Parathyroid adenoma (tissue), 2 donors: Measurements from ENCODE around the gene VOPP1.

Experiments used
- H2AFZ ChIP-seq: fragments of 300-600 bp; sonication (generic); one replicate; pipeline ENCODE4 v1.7.0; 2017; ENCODE audit warnings: antibody characterized with exemption, mild to moderate bottlenecking
- H3K27ac ChIP-seq: fragments of 300-600 bp; sonication (generic); one replicate; pipeline ENCODE4 v1.7.0; 2017
- H3K27me3 ChIP-seq: fragments of 300-600 bp; sonication (generic); one replicate; pipeline ENCODE4 v1.7.0; 2017; ENCODE audit warnings: low read length; ENCODE audit not compliant: control insufficient read depth, insufficient read depth
- H3K36me3 ChIP-seq: fragments of 300-600 bp; sonication (generic); one replicate; pipeline ENCODE4 v1.7.0; 2017; ENCODE audit warnings: low read length; ENCODE audit not compliant: control insufficient read depth, insufficient read depth
- H3K4me1 ChIP-seq: fragments of 300-600 bp; sonication (generic); one replicate; pipeline ENCODE4 v1.7.0; 2017; ENCODE audit warnings: control low read depth
- H3K4me2 ChIP-seq: fragments of 300-600 bp; sonication (generic); one replicate; pipeline ENCODE4 v1.7.0; 2017; ENCODE audit warnings: low read length
- H3K4me3 ChIP-seq: fragments of 300-600 bp; sonication (generic); one replicate; pipeline ENCODE4 v1.7.0; 2017; ENCODE audit warnings: low read depth, low read length
- H3K79me2 ChIP-seq: fragments of 300-600 bp; sonication (generic); one replicate; pipeline ENCODE4 v1.7.0; 2017; ENCODE audit warnings: control low read depth
- H3K9ac ChIP-seq: fragments of 300-600 bp; sonication (generic); one replicate; pipeline ENCODE4 v1.7.0; 2017; ENCODE audit warnings: mild to moderate bottlenecking
- H3K9me3 ChIP-seq: fragments of 300-600 bp; sonication (generic); one replicate; pipeline ENCODE4 v1.7.0; 2017; ENCODE audit warnings: low read length; ENCODE audit not compliant: control insufficient read depth
- TF ChIP-seq, protein P1 (sequence below): fragments of 300-600 bp; sonication (generic); IDR thresholded peaks from one replicate; pipeline ENCODE4 v1.7.0; 2017; ENCODE audit warnings: antibody characterized with exemption, mild to moderate bottlenecking
- donor health status: primary hyperparathyroidism.

The VOPP1 gene

DNA sequence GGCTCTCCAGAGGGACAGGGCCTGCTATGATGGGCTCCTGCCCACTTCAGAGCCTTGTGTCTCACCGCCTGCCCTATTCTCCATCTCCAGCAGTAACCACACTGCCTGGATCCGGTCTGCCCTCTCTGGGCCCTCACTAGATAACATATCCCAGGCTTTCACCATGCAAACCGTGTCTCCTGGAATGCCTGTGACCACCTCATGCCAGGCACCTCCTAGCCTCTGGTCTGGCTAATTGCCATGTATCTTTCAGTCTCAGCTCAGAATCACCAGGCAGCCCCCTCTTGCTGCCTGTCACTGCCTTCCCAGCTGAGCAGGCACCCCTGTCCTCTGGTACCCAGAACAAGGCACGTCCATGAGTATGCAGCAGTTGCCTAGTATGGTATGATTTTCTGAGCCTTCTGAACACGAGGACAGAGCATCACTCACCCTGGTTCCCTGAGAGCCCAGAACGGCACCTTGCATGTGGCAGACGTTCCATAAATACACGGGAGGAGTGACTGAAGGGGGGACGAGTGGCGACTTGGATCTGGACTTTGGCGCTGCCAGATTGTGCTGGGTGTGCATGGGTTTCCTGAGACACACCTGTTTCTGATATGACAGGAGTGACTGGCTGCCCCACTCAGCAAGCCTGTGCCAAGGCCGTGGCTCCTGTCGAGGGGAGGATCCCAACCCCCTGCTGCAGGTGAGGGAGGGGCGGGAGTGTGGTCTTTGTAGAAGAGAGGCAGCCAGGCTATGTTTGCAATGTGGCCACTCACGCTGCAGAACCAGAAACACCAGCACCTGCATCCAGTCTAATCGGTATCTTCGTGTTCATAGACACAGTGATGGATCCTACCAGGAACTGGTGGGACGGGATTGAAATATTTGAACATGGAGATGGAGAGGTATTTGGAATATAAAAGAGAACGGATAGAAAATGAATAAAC, 95.2 kb downstream of the VOPP1 start:
- Histone ChIP-seq H3K9ac (no peak overlapping the region), H2AFZ (no peak overlapping the region), H3K36me3 (no peaks in the 10 kb centered on the region), H3K9me3 (no peaks in the 10 kb centered on the region), H3K4me3 (no peak overlapping the region), H3K4me2 (no peak overlapping the region), H3K27me3 (no peaks in the 10 kb centered on the region), H3K4me1 (no peaks in the 10 kb centered on the region), H3K27ac (no peak overlapping the region), H3K79me2 (no peaks in the 10 kb centered on the region)
- TF ChIP-seq, protein P1, sequence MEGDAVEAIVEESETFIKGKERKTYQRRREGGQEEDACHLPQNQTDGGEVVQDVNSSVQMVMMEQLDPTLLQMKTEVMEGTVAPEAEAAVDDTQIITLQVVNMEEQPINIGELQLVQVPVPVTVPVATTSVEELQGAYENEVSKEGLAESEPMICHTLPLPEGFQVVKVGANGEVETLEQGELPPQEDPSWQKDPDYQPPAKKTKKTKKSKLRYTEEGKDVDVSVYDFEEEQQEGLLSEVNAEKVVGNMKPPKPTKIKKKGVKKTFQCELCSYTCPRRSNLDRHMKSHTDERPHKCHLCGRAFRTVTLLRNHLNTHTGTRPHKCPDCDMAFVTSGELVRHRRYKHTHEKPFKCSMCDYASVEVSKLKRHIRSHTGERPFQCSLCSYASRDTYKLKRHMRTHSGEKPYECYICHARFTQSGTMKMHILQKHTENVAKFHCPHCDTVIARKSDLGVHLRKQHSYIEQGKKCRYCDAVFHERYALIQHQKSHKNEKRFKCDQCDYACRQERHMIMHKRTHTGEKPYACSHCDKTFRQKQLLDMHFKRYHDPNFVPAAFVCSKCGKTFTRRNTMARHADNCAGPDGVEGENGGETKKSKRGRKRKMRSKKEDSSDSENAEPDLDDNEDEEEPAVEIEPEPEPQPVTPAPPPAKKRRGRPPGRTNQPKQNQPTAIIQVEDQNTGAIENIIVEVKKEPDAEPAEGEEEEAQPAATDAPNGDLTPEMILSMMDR = no peak

DNA sequence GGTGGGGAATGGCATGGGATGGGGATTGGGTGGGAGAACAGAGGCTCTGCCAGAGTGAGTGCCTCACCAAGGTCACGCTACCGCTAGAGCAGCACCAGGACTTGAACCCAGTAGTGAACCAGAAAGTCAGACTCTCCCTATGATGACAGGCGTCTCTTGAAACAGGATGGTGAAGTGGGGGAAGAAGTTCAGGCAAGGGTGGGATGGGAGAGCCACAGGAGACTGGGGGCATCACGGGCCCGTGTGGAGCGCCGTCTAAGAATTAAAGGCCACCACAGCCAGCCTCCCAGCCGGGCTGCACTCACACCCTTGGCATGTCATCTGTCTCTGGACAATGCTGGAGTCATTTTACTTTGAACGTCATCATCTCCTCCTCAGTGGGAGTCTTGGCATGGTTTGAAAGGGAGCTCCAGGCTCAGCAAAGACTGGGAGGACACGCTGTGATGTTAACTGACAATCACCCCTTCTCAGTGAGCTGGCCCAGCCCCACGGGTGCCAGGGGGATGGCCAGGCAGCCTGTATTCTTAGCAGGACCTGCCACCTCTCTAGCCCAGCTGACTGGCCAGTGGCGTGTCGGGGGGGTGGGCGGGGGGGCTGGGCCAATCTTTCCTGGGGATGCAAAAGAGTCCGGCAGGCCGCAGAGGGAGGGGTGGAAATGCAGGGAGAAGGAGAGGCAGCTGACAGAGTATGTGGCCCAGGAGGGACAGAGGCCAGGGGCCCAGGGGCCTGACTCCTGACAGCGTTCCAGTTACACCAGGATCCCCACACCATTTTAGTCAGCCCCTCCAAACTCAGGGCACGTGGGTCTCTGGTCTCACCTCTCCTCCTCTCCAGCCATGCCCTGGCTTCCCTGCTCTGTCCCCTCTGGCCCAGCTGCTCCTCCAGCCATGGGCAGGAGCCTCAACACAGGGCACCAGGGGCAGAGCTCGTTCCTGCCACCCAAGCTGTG, 96.2 kb downstream of the VOPP1 start:
- Histone ChIP-seq H3K4me3 (no peak overlapping the region), H3K4me1 (no peaks in the 10 kb centered on the region), H3K9ac (no peak overlapping the region), H2AFZ (no peak overlapping the region), H3K27me3 (no peaks in the 10 kb centered on the region), H3K9me3 (no peaks in the 10 kb centered on the region), H3K4me2 (no peak overlapping the region), H3K79me2 (no peaks in the 10 kb centered on the region), H3K36me3 (no peaks in the 10 kb centered on the region), H3K27ac (no peak overlapping the region)
- TF ChIP-seq, protein P1 = no peak

DNA sequence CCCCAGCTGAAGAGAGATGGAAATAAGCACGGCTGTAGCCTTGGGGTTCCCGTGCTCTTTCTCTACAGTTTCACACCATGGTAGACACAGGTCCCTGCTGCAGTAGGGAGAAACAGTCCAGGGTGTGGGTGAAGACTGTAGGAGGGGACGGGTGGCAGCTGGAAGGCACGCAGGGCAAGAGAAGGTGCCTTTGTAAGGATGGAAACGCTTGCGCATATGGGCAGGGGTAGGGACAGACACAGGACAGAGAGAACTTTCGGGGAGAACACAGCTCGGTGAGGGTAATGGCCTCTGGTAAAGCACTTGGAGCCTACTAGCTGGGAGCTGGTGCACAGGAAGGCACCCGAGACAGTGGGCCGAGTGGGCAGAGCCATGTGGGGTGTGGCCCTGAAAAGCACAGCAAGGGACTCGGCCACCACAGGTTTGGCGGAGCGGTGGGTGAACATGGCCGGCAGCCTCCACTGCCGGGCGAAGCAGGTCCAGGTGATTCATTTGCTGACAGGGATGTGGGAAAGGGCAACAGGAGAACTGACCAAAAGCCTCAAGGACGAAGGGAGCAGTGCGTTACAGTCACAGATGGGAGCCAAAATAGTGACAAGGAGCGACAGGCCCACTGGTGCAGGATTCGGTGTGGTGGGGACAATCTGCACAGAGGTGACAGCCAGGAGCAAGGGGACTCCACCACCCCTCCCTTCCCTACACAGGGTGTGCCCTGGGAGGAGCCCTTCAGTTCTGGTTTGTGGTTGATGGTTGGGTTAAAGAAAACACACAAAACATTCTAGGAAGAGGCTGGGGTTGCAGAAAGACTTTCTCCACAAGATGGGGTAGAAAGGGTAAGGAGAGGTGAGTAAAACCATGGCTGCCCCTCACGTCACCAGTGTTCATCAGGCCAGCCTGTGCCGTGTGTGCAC, 97.1 kb downstream of the VOPP1 start:
- Histone ChIP-seq H2AFZ (no peak overlapping the region), H3K79me2 (no peaks in the 10 kb centered on the region), H3K4me3 (no peak overlapping the region), H3K27ac (no peak overlapping the region), H3K9me3 (no peaks in the 10 kb centered on the region), H3K36me3 (no peaks in the 10 kb centered on the region), H3K9ac (no peak overlapping the region), H3K4me2 (no peak overlapping the region), H3K4me1 (no peaks in the 10 kb centered on the region), H3K27me3 (no peaks in the 10 kb centered on the region)
- TF ChIP-seq, protein P1 = no peak

DNA sequence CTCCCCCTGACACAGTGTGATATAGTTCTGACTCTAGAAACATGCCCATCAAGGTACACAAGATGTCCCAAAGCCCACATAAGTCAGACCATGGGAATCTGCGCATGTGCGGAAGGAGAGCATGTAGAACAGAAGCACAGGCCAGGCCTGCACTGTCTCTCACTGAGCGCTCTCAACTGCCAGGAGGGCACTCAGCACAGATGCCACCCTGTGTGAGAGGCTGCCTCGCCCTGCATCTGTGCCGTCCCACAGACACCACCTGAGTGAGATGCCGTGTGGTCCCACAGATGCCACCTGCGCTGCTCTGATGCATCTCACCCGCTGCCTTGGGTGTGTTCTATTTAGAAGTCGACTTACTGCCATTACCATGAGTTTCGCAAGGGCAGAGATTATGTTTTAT, 98.4 kb downstream of the VOPP1 start:
- no peak overlapping the region for H2AFZ ChIP-seq
- H3K36me3 ChIP-seq = no peaks in the 10 kb centered on the region
- TF ChIP-seq, protein P1 = no peak
- H3K9me3 ChIP-seq = no peaks in the 10 kb centered on the region
- no peak overlapping the region for H3K4me2 ChIP-seq
- no peaks in the 10 kb centered on the region for H3K79me2 ChIP-seq
- H3K4me1 ChIP-seq = no peaks in the 10 kb centered on the region
- H3K4me3 ChIP-seq = no peak overlapping the region
- H3K9ac ChIP-seq = no peak overlapping the region
- no peak overlapping the region for H3K27ac ChIP-seq
- no peaks in the 10 kb centered on the region for H3K27me3 ChIP-seq
